ENCODE results near the gene RGS17.

The RGS17 gene

GRCh38 chr6:153084393-153084792 lies 46.7 kb downstream of the RGS17 start:
- DNase-seq (ENCODE audit: low spot score) = no peak

GRCh38 chr6:153083869-153084268 lies 47.2 kb downstream of the RGS17 start:
- no peak for DNase-seq (ENCODE audit: low spot score)

GRCh38 chr6:153081914-153082313 lies 49.2 kb downstream of the RGS17 start:
- DNase-seq (ENCODE audit: low spot score) = no peak

GRCh38 chr6:153076431-153076830 lies 54.7 kb downstream of the RGS17 start:
- DNase-seq (ENCODE audit: low spot score) = no peak

- DNase-seq (ENCODE audit: low spot score) = no peak
Measured at GRCh38 chr6:153074761-153075160, 56.3 kb downstream of the RGS17 start.

GRCh38 chr6:153073841-153074240 lies 57.2 kb downstream of the RGS17 start:
- no peak for DNase-seq (ENCODE audit: low spot score)

- DNase-seq (ENCODE audit: low spot score) = no peak
Measured at GRCh38 chr6:153070756-153071155, 60.3 kb downstream of the RGS17 start.

- no peak for DNase-seq (ENCODE audit: low spot score)
Measured at GRCh38 chr6:153069897-153070296, 61.2 kb downstream of the RGS17 start.

GRCh38 chr6:153065222-153065621 lies 65.9 kb downstream of the RGS17 start:
- no peak for DNase-seq (ENCODE audit: low spot score)

- DNase-seq (ENCODE audit: low spot score) = no peak
Measured at GRCh38 chr6:153063936-153064335, 67.1 kb downstream of the RGS17 start.

- DNase-seq (ENCODE audit: low spot score) = no peak
Measured at GRCh38 chr6:153062516-153062915, 68.6 kb downstream of the RGS17 start.

- DNase-seq (ENCODE audit: low spot score) = no peak
Measured at GRCh38 chr6:153059757-153060156, 71.3 kb downstream of the RGS17 start.

GRCh38 chr6:153059311-153059710 lies 71.8 kb downstream of the RGS17 start:
- no peak for DNase-seq (ENCODE audit: low spot score)

GRCh38 chr6:153058909-153059308 lies 72.2 kb downstream of the RGS17 start:
- DNase-seq (ENCODE audit: low spot score) = no peak

GRCh38 chr6:153058291-153058690 lies 72.8 kb downstream of the RGS17 start:
- no peak for DNase-seq (ENCODE audit: low spot score)

GRCh38 chr6:153056308-153056707 lies 74.8 kb downstream of the RGS17 start:
- DNase-seq (ENCODE audit: low spot score) = no peak

GRCh38 chr6:153051801-153052200 lies 79.3 kb downstream of the RGS17 start:
- DNase-seq (ENCODE audit: low spot score) = no peak

- DNase-seq (ENCODE audit: low spot score) = no peak
Measured at GRCh38 chr6:153048631-153049030, 82.5 kb downstream of the RGS17 start.

- no peak for DNase-seq (ENCODE audit: low spot score)
Measured at GRCh38 chr6:153047386-153047785, 83.7 kb downstream of the RGS17 start.

- no peak for DNase-seq (ENCODE audit: low spot score)
Measured at GRCh38 chr6:153045271-153045670, 85.8 kb downstream of the RGS17 start.

- no peak for DNase-seq (ENCODE audit: low spot score)
Measured at GRCh38 chr6:153044295-153044694, 86.8 kb downstream of the RGS17 start.

- no peak for DNase-seq (ENCODE audit: low spot score)
Measured at GRCh38 chr6:153043719-153044118, 87.4 kb downstream of the RGS17 start.

GRCh38 chr6:153038378-153039057 lies 92.6 kb downstream of the RGS17 start:
- DNase-seq (ENCODE audit: low spot score) = no peak

- DNase-seq (ENCODE audit: low spot score) = no peak
Measured at GRCh38 chr6:153034139-153034538, 96.9 kb downstream of the RGS17 start.
